ENCODE results near the gene SERTM1.

SERTM1 gene

GRCh38 chr13:36710396-36710795, 36.6 kb downstream of the SERTM1 start:
- DNase-seq (ENCODE audit: low read depth), result no peak

GRCh38 chr13:36712290-36712689, 38.5 kb downstream of the SERTM1 start:
- DNase-seq (ENCODE audit: low read depth), result no peak

GRCh38 chr13:36712770-36713169, 39.0 kb downstream of the SERTM1 start:
- DNase-seq (ENCODE audit: low read depth), result no peak

- DNase-seq (ENCODE audit: low read depth), result no peak
Measured at GRCh38 chr13:36713887-36714286, 40.1 kb downstream of the SERTM1 start.

- DNase-seq (ENCODE audit: low read depth), result no peak
Measured at GRCh38 chr13:36715841-36716240, 42.0 kb downstream of the SERTM1 start.

- no peak for DNase-seq (ENCODE audit: low read depth)
Measured at GRCh38 chr13:36717017-36717416, 43.2 kb downstream of the SERTM1 start.

- no peak for DNase-seq (ENCODE audit: low read depth)
Measured at GRCh38 chr13:36717966-36718545, 44.2 kb downstream of the SERTM1 start.

- no peak for DNase-seq (ENCODE audit: low read depth)
Measured at GRCh38 chr13:36718686-36719085, 44.9 kb downstream of the SERTM1 start.

- DNase-seq (ENCODE audit: low read depth), result no peak
Measured at GRCh38 chr13:36724141-36724540, 50.3 kb downstream of the SERTM1 start.

GRCh38 chr13:36725936-36726335, 52.1 kb downstream of the SERTM1 start:
- DNase-seq (ENCODE audit: low read depth), result no peak

- DNase-seq (ENCODE audit: low read depth), result no peak
Measured at GRCh38 chr13:36728006-36728405, 54.2 kb downstream of the SERTM1 start.

GRCh38 chr13:36736119-36736726, 62.4 kb downstream of the SERTM1 start:
- DNase-seq (ENCODE audit: low read depth), result peak; percentile 4

- DNase-seq (ENCODE audit: low read depth), result no peak
Measured at GRCh38 chr13:36737524-36738083, 63.8 kb downstream of the SERTM1 start.

- no peak for DNase-seq (ENCODE audit: low read depth)
Measured at GRCh38 chr13:36745436-36745835, 71.6 kb downstream of the SERTM1 start.

- no peak for DNase-seq (ENCODE audit: low read depth)
Measured at GRCh38 chr13:36746051-36746450, 72.2 kb downstream of the SERTM1 start.

All from activated T-cell treated with anti-CD3 and anti-CD28 coated beads for 48 hours (primary cell).